ENCODE measurements around the gene C1orf122. TPM values are rescaled to one million over a fixed set of nuclear protein-coding genes. Genes with fewer than 3 reads are reported as not detected.

C1orf122 gene
- total and polyA plus RNA-seq, 2 of the 13 experiments (the other 11 are each of a cell fraction or from before 2014, with no cell fraction given) = 18.7 to 40.6 TPM

DNA sequence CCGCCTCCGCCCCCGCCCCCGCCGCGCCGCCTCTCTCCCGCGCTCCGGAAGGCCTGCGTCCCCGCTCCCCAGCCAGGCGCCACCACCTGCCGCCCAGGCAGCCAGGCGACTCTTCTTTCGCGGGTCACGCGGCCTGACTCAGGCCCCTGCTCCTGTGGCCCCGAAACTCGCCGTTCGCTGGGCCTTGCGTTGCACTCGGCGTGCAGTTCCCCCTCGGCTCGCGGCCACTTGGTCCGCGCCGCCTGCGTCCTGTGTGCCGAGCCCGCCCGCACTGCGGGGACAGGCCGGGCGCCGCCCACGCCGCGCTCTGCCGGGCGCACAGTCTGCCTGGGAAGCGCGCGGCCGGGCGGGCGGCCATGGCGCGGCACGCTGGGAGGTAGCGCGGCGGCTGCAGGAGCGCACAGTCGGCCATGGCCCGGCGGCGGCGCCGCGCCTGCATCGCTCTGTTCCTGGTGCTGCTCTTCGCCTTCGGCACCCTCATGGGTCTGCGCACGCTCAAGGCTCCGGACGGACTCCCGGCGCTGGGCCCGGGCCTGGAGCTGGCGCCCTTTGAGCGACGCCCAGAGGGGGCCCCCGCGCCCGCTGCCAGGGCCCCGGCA is 13.7 kb upstream of the C1orf122 start, which contains the start of gene MANEAL (continued):
- TF ChIP-seq, protein P1, sequence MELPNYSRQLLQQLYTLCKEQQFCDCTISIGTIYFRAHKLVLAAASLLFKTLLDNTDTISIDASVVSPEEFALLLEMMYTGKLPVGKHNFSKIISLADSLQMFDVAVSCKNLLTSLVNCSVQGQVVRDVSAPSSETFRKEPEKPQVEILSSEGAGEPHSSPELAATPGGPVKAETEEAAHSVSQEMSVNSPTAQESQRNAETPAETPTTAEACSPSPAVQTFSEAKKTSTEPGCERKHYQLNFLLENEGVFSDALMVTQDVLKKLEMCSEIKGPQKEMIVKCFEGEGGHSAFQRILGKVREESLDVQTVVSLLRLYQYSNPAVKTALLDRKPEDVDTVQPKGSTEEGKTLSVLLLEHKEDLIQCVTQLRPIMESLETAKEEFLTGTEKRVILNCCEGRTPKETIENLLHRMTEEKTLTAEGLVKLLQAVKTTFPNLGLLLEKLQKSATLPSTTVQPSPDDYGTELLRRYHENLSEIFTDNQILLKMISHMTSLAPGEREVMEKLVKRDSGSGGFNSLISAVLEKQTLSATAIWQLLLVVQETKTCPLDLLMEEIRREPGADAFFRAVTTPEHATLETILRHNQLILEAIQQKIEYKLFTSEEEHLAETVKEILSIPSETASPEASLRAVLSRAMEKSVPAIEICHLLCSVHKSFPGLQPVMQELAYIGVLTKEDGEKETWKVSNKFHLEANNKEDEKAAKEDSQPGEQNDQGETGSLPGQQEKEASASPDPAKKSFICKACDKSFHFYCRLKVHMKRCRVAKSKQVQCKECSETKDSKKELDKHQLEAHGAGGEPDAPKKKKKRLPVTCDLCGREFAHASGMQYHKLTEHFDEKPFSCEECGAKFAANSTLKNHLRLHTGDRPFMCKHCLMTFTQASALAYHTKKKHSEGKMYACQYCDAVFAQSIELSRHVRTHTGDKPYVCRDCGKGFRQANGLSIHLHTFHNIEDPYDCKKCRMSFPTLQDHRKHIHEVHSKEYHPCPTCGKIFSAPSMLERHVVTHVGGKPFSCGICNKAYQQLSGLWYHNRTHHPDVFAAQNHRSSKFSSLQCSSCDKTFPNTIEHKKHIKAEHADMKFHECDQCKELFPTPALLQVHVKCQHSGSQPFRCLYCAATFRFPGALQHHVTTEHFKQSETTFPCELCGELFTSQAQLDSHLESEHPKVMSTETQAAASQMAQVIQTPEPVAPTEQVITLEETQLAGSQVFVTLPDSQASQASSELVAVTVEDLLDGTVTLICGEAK (IDR thresholded peaks at IDR 0.05) = no peak
- TF ChIP-seq, protein P1 (CRISPR knock-in tag; IDR thresholded peaks at IDR 0.05) = no peak; the same call in 1 of the 2 replicates
- TF ChIP-seq CBX2 (IDR thresholded peaks at IDR 0.05; ENCODE audit: low read depth, low read length) (no peak), CBX2 (CRISPR knock-in tag; IDR thresholded peaks at IDR 0.05; ENCODE audit: low read depth) (no peak), ZC3H4 (CRISPR knock-in tag; IDR thresholded peaks at IDR 0.05; ENCODE audit: borderline replicate concordance) (no peak), ZNF180 (CRISPR knock-in tag; IDR thresholded peaks at IDR 0.05; ENCODE audit: borderline replicate concordance, low read depth) (no peak), IKZF4 (CRISPR knock-in tag; IDR thresholded peaks at IDR 0.05; ENCODE audit: borderline replicate concordance, low read depth, not compliant biosample characterization) (peak; percentile 59), RBFOX2 (IDR thresholded peaks at IDR 0.05; ENCODE audit: low read depth, low read length) (peak; percentile 69), SALL1 (CRISPR knock-in tag; IDR thresholded peaks at IDR 0.05) (peak; percentile 53), ATF3 (CRISPR knock-in tag; IDR thresholded peaks at IDR 0.05) (no peak), ZNF724P (CRISPR knock-in tag; IDR thresholded peaks at IDR 0.05; ENCODE audit: borderline replicate concordance) (peak; percentile 43; the same call in 1 of the 2 replicates), ZNF317 (CRISPR knock-in tag; IDR thresholded peaks at IDR 0.05) (no peak), ZNF572 (CRISPR knock-in tag; IDR thresholded peaks at IDR 0.05) (no peak)
- TF ChIP-seq, protein P2, sequence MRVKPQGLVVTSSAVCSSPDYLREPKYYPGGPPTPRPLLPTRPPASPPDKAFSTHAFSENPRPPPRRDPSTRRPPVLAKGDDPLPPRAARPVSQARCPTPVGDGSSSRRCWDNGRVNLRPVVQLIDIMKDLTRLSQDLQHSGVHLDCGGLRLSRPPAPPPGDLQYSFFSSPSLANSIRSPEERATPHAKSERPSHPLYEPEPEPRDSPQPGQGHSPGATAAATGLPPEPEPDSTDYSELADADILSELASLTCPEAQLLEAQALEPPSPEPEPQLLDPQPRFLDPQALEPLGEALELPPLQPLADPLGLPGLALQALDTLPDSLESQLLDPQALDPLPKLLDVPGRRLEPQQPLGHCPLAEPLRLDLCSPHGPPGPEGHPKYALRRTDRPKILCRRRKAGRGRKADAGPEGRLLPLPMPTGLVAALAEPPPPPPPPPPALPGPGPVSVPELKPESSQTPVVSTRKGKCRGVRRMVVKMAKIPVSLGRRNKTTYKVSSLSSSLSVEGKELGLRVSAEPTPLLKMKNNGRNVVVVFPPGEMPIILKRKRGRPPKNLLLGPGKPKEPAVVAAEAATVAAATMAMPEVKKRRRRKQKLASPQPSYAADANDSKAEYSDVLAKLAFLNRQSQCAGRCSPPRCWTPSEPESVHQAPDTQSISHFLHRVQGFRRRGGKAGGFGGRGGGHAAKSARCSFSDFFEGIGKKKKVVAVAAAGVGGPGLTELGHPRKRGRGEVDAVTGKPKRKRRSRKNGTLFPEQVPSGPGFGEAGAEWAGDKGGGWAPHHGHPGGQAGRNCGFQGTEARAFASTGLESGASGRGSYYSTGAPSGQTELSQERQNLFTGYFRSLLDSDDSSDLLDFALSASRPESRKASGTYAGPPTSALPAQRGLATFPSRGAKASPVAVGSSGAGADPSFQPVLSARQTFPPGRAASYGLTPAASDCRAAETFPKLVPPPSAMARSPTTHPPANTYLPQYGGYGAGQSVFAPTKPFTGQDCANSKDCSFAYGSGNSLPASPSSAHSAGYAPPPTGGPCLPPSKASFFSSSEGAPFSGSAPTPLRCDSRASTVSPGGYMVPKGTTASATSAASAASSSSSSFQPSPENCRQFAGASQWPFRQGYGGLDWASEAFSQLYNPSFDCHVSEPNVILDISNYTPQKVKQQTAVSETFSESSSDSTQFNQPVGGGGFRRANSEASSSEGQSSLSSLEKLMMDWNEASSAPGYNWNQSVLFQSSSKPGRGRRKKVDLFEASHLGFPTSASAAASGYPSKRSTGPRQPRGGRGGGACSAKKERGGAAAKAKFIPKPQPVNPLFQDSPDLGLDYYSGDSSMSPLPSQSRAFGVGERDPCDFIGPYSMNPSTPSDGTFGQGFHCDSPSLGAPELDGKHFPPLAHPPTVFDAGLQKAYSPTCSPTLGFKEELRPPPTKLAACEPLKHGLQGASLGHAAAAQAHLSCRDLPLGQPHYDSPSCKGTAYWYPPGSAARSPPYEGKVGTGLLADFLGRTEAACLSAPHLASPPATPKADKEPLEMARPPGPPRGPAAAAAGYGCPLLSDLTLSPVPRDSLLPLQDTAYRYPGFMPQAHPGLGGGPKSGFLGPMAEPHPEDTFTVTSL (CRISPR knock-in tag; IDR thresholded peaks at IDR 0.05; ENCODE audit: borderline replicate concordance) = no peak
